HFF-Myc (cell line): ENCODE results near the gene CREB3L1.
"Not testable (repeated sequence)": the region's sequence is repeated elsewhere in the genome, so short reads cannot be mapped to it uniquely, and the experiment has no call there.

Source experiments
- DNase-seq: peaks from one replicate; pipeline ENCODE4 v3.0.0-alpha.2; 2011; ENCODE audit warnings: low read depth; ENCODE audit errors: extremely low read depth
- H3K4me3 ChIP-seq: replicated peaks from 2 replicates; pipeline ENCODE4 v1.5.1; 2011; ENCODE audit warnings: low read depth, mild to moderate bottlenecking, control low read depth, low read length
- TF ChIP-seq, protein P1 (sequence below): IDR thresholded peaks from 2 replicates; pipeline ENCODE4 v1.5.1; 2012; ENCODE audit warnings: mild to moderate bottlenecking, low read depth, low read length, control low read depth; ENCODE audit errors: missing control alignments

CREB3L1 gene

DNA sequence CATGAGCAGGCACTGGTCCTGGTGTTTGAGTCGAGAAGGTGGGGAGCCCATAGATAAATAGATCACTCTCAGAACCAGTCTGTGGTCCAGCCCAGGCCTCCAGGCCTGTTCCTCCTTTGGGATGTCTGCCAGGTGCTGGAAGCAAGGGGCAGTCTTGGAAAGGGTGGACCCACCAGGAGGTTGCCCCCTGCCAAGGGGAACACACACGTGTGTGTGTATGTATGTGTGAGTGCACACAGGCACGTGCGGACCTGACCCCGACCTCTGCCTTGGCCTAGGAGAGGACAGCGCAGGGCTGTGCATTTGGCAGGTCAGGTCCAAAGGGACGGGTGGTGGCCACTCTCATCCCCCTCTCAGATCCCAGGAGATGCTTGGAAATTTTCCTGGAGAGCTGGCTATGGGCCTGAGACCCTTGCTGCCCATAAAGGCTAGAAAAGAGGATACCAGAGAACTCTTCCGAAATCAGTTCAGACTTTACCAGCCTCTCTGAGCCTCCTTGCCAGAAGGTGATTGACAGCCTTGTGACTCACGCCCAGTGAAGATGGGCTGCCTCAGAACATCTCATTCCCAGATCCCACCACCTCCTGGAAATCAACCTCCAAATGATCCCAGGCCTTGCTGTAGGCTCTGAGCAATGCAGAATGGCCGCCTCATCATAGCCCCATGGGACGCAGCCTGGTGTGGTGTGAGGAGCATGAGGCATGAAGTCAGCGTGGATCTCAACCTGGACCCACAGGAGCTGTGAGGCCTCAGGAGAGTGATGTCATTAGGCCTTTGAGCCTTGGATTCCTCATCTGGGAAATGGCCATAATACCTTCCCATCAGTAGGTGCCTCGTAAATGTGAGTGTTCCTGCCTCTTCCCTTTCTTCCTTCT, 24.0 kb upstream of the CREB3L1 start:
- no peak for DNase-seq
- TF ChIP-seq, protein P1, sequence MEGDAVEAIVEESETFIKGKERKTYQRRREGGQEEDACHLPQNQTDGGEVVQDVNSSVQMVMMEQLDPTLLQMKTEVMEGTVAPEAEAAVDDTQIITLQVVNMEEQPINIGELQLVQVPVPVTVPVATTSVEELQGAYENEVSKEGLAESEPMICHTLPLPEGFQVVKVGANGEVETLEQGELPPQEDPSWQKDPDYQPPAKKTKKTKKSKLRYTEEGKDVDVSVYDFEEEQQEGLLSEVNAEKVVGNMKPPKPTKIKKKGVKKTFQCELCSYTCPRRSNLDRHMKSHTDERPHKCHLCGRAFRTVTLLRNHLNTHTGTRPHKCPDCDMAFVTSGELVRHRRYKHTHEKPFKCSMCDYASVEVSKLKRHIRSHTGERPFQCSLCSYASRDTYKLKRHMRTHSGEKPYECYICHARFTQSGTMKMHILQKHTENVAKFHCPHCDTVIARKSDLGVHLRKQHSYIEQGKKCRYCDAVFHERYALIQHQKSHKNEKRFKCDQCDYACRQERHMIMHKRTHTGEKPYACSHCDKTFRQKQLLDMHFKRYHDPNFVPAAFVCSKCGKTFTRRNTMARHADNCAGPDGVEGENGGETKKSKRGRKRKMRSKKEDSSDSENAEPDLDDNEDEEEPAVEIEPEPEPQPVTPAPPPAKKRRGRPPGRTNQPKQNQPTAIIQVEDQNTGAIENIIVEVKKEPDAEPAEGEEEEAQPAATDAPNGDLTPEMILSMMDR, result no peak
- no peak overlapping the region for H3K4me3 ChIP-seq

DNA sequence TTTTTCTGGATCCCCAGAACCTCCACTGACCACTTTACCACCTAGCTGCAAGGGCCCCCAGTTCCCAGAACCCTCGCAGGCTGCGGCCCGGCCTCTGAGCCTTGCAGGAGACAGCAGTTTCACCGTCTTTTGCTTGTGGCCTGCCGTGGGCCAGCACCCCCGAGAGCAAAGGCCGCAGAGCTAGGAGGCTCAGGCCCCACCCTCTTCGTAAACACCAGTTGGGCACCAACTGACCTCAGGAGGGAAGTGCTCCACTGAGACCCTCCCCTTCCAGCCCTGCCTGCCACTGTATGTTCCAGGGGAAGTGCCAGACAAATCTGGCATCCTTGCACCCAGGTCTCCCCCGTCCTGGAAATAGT, 23.4 kb upstream of the CREB3L1 start:
- TF ChIP-seq, protein P1, result no peak
- no peak for DNase-seq
- no peak overlapping the region for H3K4me3 ChIP-seq

DNA sequence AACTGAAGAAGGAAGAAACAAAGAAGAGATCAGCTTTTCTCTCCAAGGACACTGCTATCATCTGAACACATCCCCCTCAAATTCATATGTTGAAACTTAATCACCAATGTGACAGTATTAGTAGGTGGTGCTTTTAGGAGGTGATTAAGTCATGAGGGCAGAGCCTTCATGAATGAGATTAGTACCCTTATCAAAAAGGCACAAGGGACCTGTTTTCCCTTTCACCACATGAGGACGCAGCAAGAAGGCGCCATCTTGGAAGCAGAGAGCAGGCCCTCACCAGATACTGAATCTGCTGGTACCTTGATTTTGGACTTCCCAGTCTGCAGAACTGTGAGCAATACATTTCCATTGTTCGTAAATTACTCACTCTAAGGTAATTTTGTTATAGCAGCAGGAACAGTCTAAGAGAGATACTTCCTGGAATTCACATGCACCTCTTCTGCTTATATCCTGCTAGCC, 20.9 kb upstream of the CREB3L1 start:
- no peak for DNase-seq
- TF ChIP-seq, protein P1, result no peak
- no peak overlapping the region for H3K4me3 ChIP-seq

DNA sequence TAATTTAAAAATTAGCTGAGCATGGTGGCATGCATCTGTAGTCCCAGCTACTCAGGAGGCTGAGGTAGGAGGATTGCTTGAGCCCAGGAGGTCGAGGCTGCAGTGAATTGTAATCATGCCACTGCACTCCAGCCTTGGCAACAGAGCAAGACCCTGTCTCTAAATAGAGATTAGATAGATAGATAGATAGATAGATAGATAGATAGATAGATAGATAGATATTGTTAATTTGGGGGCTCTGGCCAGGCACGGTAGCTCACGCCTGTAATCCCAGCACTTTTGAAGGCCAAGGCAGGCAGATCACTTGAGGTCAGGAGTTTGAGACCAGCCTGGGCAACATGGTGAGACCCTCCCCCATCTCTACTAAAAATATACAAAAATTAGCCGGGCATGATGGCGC, 18.1 kb upstream of the CREB3L1 start:
- not testable (repeated sequence) for DNase-seq, H3K4me3 ChIP-seq

DNA sequence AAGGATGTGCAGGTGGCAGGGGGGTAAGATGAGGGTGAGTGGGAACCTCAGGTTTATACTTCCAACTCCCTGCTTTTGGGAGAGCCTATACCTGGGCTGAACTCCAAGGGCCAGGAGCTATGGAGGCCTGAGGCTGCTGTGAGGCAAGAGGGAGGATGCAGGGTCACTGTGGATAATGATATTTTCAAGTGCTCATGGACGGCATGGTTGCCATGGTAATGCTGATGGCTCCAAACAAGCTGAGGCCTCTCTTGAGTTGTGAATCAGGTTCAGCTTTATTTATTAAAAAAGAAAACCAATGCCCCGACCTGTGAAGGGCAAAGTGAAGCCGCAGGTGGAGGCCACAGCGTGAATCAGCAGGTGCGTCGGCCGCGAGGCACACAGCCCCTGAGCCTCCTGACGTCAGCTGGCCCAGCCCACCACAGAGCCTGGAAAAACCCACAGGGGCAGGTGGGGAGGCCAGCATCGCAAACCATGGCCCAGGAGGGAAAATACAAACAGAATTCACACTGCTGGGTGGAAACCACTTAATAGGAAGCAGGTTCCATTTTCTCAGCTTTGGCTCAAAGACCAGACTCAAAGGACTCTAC, 17.4 kb upstream of the CREB3L1 start:
- no peak for DNase-seq
- TF ChIP-seq, protein P1, result no peak

DNA sequence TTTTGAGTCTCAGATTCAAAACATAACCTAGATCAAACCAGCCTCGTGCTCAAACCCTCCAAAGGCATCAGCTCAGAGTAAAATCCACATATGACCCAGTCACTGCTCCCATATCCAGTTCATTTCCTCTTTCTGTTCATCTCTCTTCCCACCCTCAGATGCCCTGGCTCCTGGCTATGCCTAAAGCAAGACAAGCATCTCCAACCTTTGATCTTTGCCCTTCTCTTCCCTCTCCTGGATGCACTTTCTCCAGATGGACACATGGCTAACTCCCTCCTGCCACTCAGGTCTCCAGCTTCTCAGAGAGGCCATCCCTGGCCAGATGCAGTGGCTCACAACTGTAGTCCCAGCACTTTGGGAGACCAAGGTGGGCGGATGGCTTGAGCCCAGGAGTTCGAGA, 14.3 kb upstream of the CREB3L1 start:
- DNase-seq, result no peak
- TF ChIP-seq, protein P1, result no peak
- H3K4me3 ChIP-seq, result no peak overlapping the region

More for the DNA sequence above, 17.4 kb upstream of the CREB3L1 start:
- H3K4me3 ChIP-seq, result no peak overlapping the region

DNA sequence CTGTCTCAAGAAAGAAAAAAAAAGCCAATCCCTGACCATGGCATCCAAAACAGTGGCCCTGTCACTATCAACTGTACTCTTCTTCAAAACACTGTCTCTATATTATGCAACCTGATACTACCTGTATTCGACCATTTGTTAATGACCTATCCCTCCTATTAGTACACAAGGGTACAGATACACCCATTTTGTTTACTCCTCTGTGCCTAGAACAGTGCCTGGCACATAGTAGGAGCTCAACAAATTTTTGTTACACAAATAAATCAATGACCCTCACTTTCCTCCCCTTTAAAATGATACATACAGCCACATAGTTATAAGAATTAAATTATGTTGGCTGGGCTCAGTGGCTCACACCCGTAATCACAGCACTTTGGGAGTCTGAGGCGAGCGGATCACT, 13.4 kb upstream of the CREB3L1 start:
- no peak overlapping the region for H3K4me3 ChIP-seq
- TF ChIP-seq, protein P1, result no peak
- no peak for DNase-seq
